Colonic mucosa (tissue), 4 donors: Measurements from ENCODE around the gene NLK. TPM values are rescaled to one million over a fixed set of nuclear protein-coding genes. Genes with fewer than 3 reads are reported as not detected.

Source experiments
- DNase-seq: peaks from one replicate; pipeline ENCODE4 v3.0.0-alpha.2; 2020
- H3K27ac ChIP-seq: fragments of 200-600 bp; one replicate; pipeline ENCODE4 v1.8.0; 2021
- H3K27me3 ChIP-seq: fragments of 200-600 bp; one replicate; pipeline ENCODE4 v1.8.0; 2021
- H3K36me3 ChIP-seq: fragments of 200-600 bp; one replicate; pipeline ENCODE4 v1.8.0; 2021
- H3K4me1 ChIP-seq: fragments of 200-600 bp; one replicate; pipeline ENCODE4 v1.8.0; 2021; ENCODE audit warnings: mild to moderate bottlenecking
- H3K4me3 ChIP-seq: fragments of 200-600 bp; one replicate; pipeline ENCODE4 v1.8.0; 2021
- H3K9ac ChIP-seq, 2 donors: one replicate each; pipeline ENCODE4 v1.7.0; 2013; ENCODE audit warnings: control low read depth in 2 of 2, low read depth in 2 of 2, low read length in 2 of 2
- H3K9me3 ChIP-seq: fragments of 200-600 bp; one replicate; pipeline ENCODE4 v1.8.0; 2021
- CTCF ChIP-seq: fragments of 200-600 bp; IDR thresholded peaks from one replicate; pipeline ENCODE4 v1.8.0; 2022; ENCODE audit warnings: antibody characterized with exemption, mild to moderate bottlenecking
- intact Hi-C: fragments of 100-400 bp; cut with DNase I; formaldehyde crosslinking; loops from one replicate; pipeline ENCODE4 v1.14.1; 2022
- total RNA-seq, 2 donors: library from RNA; stranded (reverse); fragmentation: NEBNext Ultra II Directional in 1 of 2; extraction: Animal tissue kit (Norgen Biotek cat#: 25700) in 1 of 2; gene quantifications; one replicate each; pipeline ENCODE4 v1.2.1, GENCODE V29; 2021
- donor health status: healthy.
- donor health status: DM: no; HTN: no; CAD: no.
- donor health status: DM: no; HTN: no; CAD: no.

NLK gene
- total RNA-seq, 2 donors from 2014 or later: 17.2 to 20.9 TPM

- no peak overlapping the region for H3K27ac ChIP-seq
- intact Hi-C loops: no loop called here
- H3K27me3 ChIP-seq: no peaks in the 10 kb centered on the region
- no peaks in the 10 kb centered on the region for H3K4me1 ChIP-seq
- no peaks in the 10 kb centered on the region for H3K9me3 ChIP-seq
- H3K4me3 ChIP-seq: no peak overlapping the region
- DNase-seq: no peak
- no peaks in the 10 kb centered on the region for H3K36me3 ChIP-seq
- TF ChIP-seq CTCF: no peak
- no peak overlapping the region for H3K9ac ChIP-seq
Observed at GRCh38 chr17:28159004-28159403, 116.5 kb downstream of the NLK start.

GRCh38 chr17:28159924-28160323 lies 117.4 kb downstream of the NLK start:
- TF ChIP-seq CTCF: no peak
- Histone ChIP-seq H3K9me3 (no peaks in the 10 kb centered on the region), H3K9ac (no peak overlapping the region), H3K4me1 (no peaks in the 10 kb centered on the region), H3K36me3 (no peaks in the 10 kb centered on the region), H3K27ac (no peak overlapping the region), H3K4me3 (no peak overlapping the region), H3K27me3 (no peaks in the 10 kb centered on the region)
- intact Hi-C loops: no loop called here
- DNase-seq: no peak

GRCh38 chr17:28160610-28161009 lies 118.1 kb downstream of the NLK start:
- no peak overlapping the region for H3K9ac ChIP-seq
- H3K4me3 ChIP-seq: no peak overlapping the region
- no peaks in the 10 kb centered on the region for H3K36me3 ChIP-seq
- H3K4me1 ChIP-seq: no peaks in the 10 kb centered on the region
- intact Hi-C loops: no loop called here
- no peak for TF ChIP-seq CTCF
- no peaks in the 10 kb centered on the region for H3K27me3 ChIP-seq
- H3K27ac ChIP-seq: no peak overlapping the region
- no peak for DNase-seq
- no peaks in the 10 kb centered on the region for H3K9me3 ChIP-seq

- H3K4me3 ChIP-seq: no peak overlapping the region
- H3K36me3 ChIP-seq: no peaks in the 10 kb centered on the region
- intact Hi-C loops: no loop called here
- no peak overlapping the region for H3K27ac ChIP-seq
- TF ChIP-seq CTCF: no peak
- no peaks in the 10 kb centered on the region for H3K27me3 ChIP-seq
- no peak overlapping the region for H3K9ac ChIP-seq
- no peak for DNase-seq
- no peaks in the 10 kb centered on the region for H3K9me3 ChIP-seq
- H3K4me1 ChIP-seq: no peaks in the 10 kb centered on the region
Observed at GRCh38 chr17:28161311-28161710, 118.8 kb downstream of the NLK start.

- intact Hi-C loops: no loop called here
- DNase-seq: no peak
- Histone ChIP-seq H3K36me3 (no peaks in the 10 kb centered on the region), H3K4me3 (no peak overlapping the region), H3K27ac (no peak overlapping the region), H3K9ac (no peak overlapping the region), H3K9me3 (no peaks in the 10 kb centered on the region), H3K27me3 (no peaks in the 10 kb centered on the region), H3K4me1 (no peaks in the 10 kb centered on the region)
- TF ChIP-seq CTCF: no peak
Observed at GRCh38 chr17:28166478-28166877, 124.0 kb downstream of the NLK start.
